ENCODE results near the gene FEM1C. TPM values are rescaled to one million over a fixed set of nuclear protein-coding genes. Genes with fewer than 3 reads are reported as not detected.
A peak's percentile ranks its signal among the peaks of the same experiment; 100 is the strongest.

The FEM1C gene
- polyA plus RNA-seq, 1 donor (not counting 4 experiments of a cell fraction or from before 2014, with no cell fraction given): 11.9 TPM

- DNase-seq (ENCODE audit: low read depth, low spot score): no peak
- TF ChIP-seq CTCF (optimal IDR thresholded peaks at IDR 0.05 in 1 of 3, IDR thresholded peaks at IDR 0.05 in 1 of 3, conservative IDR thresholded peaks at IDR 0.05 in 1 of 3; ENCODE audit: extremely low read depth in 1 of 3, insufficient read depth in 2 of 3, low read length in 3 of 3): no peak
- TF ChIP-seq EZH2 (IDR thresholded peaks at IDR 0.05; ENCODE audit: low read length): no peak
- Histone ChIP-seq H3K36me3 (ENCODE audit: control insufficient read depth in 2 of 2, extremely low read depth in 1 of 2, insufficient read depth in 2 of 2, low read length in 2 of 2) (no peaks in the 10 kb centered on the region), H3K9me1 (ENCODE audit: control insufficient read depth, extremely low read depth, insufficient read depth, low read length) (no peaks in the 10 kb centered on the region), H4K20me1 (ENCODE audit: control insufficient read depth, extremely low read depth, insufficient read depth, low read length) (no peaks in the 10 kb centered on the region), H3K27ac (ENCODE audit: control insufficient read depth, insufficient read depth, low read length) (no peak overlapping the region), H3K4me1 (ENCODE audit: control insufficient read depth, extremely low read depth, insufficient read depth, low read length) (no peaks in the 10 kb centered on the region), H3K27me3 (ENCODE audit: control insufficient read depth, extremely low read depth, insufficient read depth, low read length) (no peaks in the 10 kb centered on the region), H3K4me2 (ENCODE audit: control insufficient read depth, extremely low read depth, insufficient read depth, low read depth, low read length) (no peak overlapping the region), H3K4me3 (ENCODE audit: control insufficient read depth in 2 of 3, extremely low read depth in 1 of 3, insufficient read depth in 2 of 3, low read depth in 1 of 3, low read length in 3 of 3) (no peak overlapping the region), H2AFZ (ENCODE audit: control insufficient read depth, low read length) (no peak overlapping the region), H3K9me3 (ENCODE audit: control insufficient read depth, low read depth, low read length) (no peaks in the 10 kb centered on the region), H3K79me2 (ENCODE audit: control insufficient read depth, insufficient read depth, low read length) (no peaks in the 10 kb centered on the region), H3K9ac (ENCODE audit: control insufficient read depth, extremely low read depth, insufficient read depth, low read length) (no peak overlapping the region)
- dilution Hi-C loops (cut with MboI; ENCODE audit: extremely low pct_ligation_motif_present, low sequenced_read_pairs): no loop called here
- peak; percentile 17 for FAIRE-seq
Measured at GRCh38 chr5:115487756-115488155, 56.8 kb downstream of the FEM1C start.

GRCh38 chr5:115487168-115487567 is 57.4 kb downstream of the FEM1C start:
- H3K79me2 ChIP-seq (ENCODE audit: control insufficient read depth, insufficient read depth, low read length): no peaks in the 10 kb centered on the region
- no peaks in the 10 kb centered on the region for H4K20me1 ChIP-seq (ENCODE audit: control insufficient read depth, extremely low read depth, insufficient read depth, low read length)
- no peaks in the 10 kb centered on the region for H3K4me1 ChIP-seq (ENCODE audit: control insufficient read depth, extremely low read depth, insufficient read depth, low read length)
- no peak overlapping the region for H3K9ac ChIP-seq (ENCODE audit: control insufficient read depth, extremely low read depth, insufficient read depth, low read length)
- no peak for DNase-seq (ENCODE audit: low read depth, low spot score)
- H3K9me3 ChIP-seq (ENCODE audit: control insufficient read depth, low read depth, low read length): no peaks in the 10 kb centered on the region
- FAIRE-seq: no peak
- TF ChIP-seq EZH2 (IDR thresholded peaks at IDR 0.05; ENCODE audit: low read length) (no peak), CTCF (optimal IDR thresholded peaks at IDR 0.05 in 1 of 3, IDR thresholded peaks at IDR 0.05 in 1 of 3, conservative IDR thresholded peaks at IDR 0.05 in 1 of 3; ENCODE audit: extremely low read depth in 1 of 3, insufficient read depth in 2 of 3, low read length in 3 of 3) (no peak)
- no peaks in the 10 kb centered on the region for H3K9me1 ChIP-seq (ENCODE audit: control insufficient read depth, extremely low read depth, insufficient read depth, low read length)
- no peaks in the 10 kb centered on the region for H3K36me3 ChIP-seq (ENCODE audit: control insufficient read depth in 2 of 2, extremely low read depth in 1 of 2, insufficient read depth in 2 of 2, low read length in 2 of 2)
- H2AFZ ChIP-seq (ENCODE audit: control insufficient read depth, low read length): no peak overlapping the region
- no peak overlapping the region for H3K4me3 ChIP-seq (ENCODE audit: control insufficient read depth in 2 of 3, extremely low read depth in 1 of 3, insufficient read depth in 2 of 3, low read depth in 1 of 3, low read length in 3 of 3)
- dilution Hi-C loops (cut with MboI; ENCODE audit: extremely low pct_ligation_motif_present, low sequenced_read_pairs): no loop called here
- H3K4me2 ChIP-seq (ENCODE audit: control insufficient read depth, extremely low read depth, insufficient read depth, low read depth, low read length): no peak overlapping the region
- H3K27ac ChIP-seq (ENCODE audit: control insufficient read depth, insufficient read depth, low read length): no peak overlapping the region
- H3K27me3 ChIP-seq (ENCODE audit: control insufficient read depth, extremely low read depth, insufficient read depth, low read length): no peaks in the 10 kb centered on the region
